Fibroblast of lung (primary cell): ENCODE data around the gene MCFD2. TPM values are rescaled to one million over a fixed set of nuclear protein-coding genes. Genes with fewer than 3 reads are reported as not detected.

Source experiments
- DNase-seq, 2 donors: peaks; one replicate each; pipeline versions ENCODE4 v3.0.0 to v3.0.0-alpha.2; 2010; ENCODE audit warnings: low read depth in 2 of 2
- H2AFZ ChIP-seq: 2 replicates; pipeline ENCODE4 v1.5.1; 2012; ENCODE audit warnings: low read length, control low read depth, inconsistent platforms
- H3K27ac ChIP-seq: 2 replicates; pipeline ENCODE4 v1.5.1; 2011; ENCODE audit warnings: low read length, control low read depth; ENCODE audit not compliant: insufficient read depth
- H3K27me3 ChIP-seq: 2 replicates; pipeline ENCODE4 v1.5.1; 2011; ENCODE audit warnings: mild to moderate bottlenecking, low read length; ENCODE audit not compliant: control insufficient read depth, insufficient read depth
- H3K36me3 ChIP-seq: 2 replicates; pipeline ENCODE4 v1.5.1; 2011; ENCODE audit warnings: low read length; ENCODE audit not compliant: control insufficient read depth, insufficient read depth
- H3K4me1 ChIP-seq: 2 replicates; pipeline ENCODE4 v1.5.1; 2011; ENCODE audit warnings: low read length; ENCODE audit not compliant: control insufficient read depth, insufficient read depth; ENCODE audit errors: extremely low read depth
- H3K4me2 ChIP-seq: 2 replicates; pipeline ENCODE4 v1.5.1; 2011; ENCODE audit warnings: low read length, control low read depth; ENCODE audit not compliant: insufficient read depth; ENCODE audit errors: extremely low read depth
- H3K4me3 ChIP-seq, 4 experiments: fragments of 200-600 bp in 1 of 4; sonication (generic) in 1 of 4; replicated peaks in 1 of 4; 2 replicates each; pipeline ENCODE4 v1.5.1; 2011 to 2016; ENCODE audit warnings: low read length in 4 of 4, low read depth in 3 of 4, mild to moderate bottlenecking in 3 of 4, control low read depth in 2 of 4, inconsistent platforms in 1 of 4, mixed read lengths in 1 of 4; ENCODE audit not compliant: insufficient read depth in 1 of 4; ENCODE audit errors: control extremely low read depth in 1 of 4
- H3K79me2 ChIP-seq: 2 replicates; pipeline ENCODE4 v1.5.1; 2012; ENCODE audit warnings: mild to moderate bottlenecking, low read length, inconsistent platforms; ENCODE audit not compliant: control insufficient read depth, insufficient read depth
- H3K9ac ChIP-seq: 2 replicates; pipeline ENCODE4 v1.5.1; 2011; ENCODE audit warnings: mild to moderate bottlenecking, low read length, control low read depth; ENCODE audit not compliant: insufficient read depth
- H3K9me3 ChIP-seq: 2 replicates; pipeline ENCODE4 v1.5.1; 2012; ENCODE audit warnings: low read depth, low read length; ENCODE audit not compliant: control insufficient read depth, insufficient read depth
- H4K20me1 ChIP-seq: 2 replicates; pipeline ENCODE4 v1.5.1; 2011; ENCODE audit warnings: low read length; ENCODE audit not compliant: control insufficient read depth, insufficient read depth; ENCODE audit errors: extremely low read depth
- CTCF ChIP-seq, 2 donors: IDR thresholded peaks in 1 of 2; conservative IDR thresholded peaks in 1 of 2; 1 replicate in 1 of 2; 2 replicates in 1 of 2; pipeline ENCODE4 v1.5.1; 2011 to 2012; ENCODE audit warnings: low read length in 2 of 2, control low read depth in 1 of 2, inconsistent platforms in 1 of 2, low read depth in 1 of 2, mild to moderate bottlenecking in 1 of 2
- EZH2 ChIP-seq: IDR thresholded peaks from 2 replicates; pipeline ENCODE4 v1.5.1; 2012; ENCODE audit warnings: low read length, control low read depth, mild to moderate bottlenecking; ENCODE audit errors: missing control alignments
- polyA plus RNA-seq, 2 donors: library from polyadenylated mRNA; depleted of rRNA in 1 of 2; stranded (reverse) in 1 of 2; unstranded in 1 of 2; fragments of >200 nt; gene quantifications; 2 replicates each; pipeline ENCODE4 v1.2.1, GENCODE V29; 2011 to 2012; ENCODE audit warnings: missing spikeins in 1 of 2
- total RNA-seq: library from RNA; depleted of rRNA; stranded (reverse); fragments of >200 nt; gene quantifications from 2 replicates; pipeline ENCODE4 v1.2.1, GENCODE V29; 2014

The MCFD2 gene
- total and polyA plus RNA-seq, 2 donors (not counting 1 experiment from before 2014, with no cell fraction given): 151 to 328 TPM

DNA sequence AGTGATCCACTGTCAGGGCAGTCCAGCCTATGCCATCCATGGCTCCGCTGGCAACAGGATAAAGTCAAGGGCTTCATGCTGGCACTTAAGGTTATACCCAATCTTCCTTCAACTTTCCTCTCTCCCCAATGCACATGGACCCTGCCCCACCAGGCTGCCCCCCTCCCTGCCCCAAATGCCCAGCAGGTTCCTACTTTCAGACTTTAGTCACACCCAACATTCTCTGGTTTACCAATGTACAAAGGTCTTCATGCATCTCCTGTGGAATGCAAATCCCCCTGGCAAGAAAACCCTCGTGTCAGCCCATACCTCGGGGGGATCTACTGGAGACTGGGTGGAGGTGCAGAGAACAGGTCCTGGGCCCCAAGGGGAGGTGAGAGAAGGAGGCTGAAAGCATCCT lies 59.3 kb downstream of the MCFD2 start:
- H3K9ac ChIP-seq: no peak overlapping the region
- H2AFZ ChIP-seq: no peak overlapping the region
- peak overlapping the region; percentile 84 for H3K27ac ChIP-seq
- no peaks in the 10 kb centered on the region for H3K9me3 ChIP-seq
- no peaks in the 10 kb centered on the region for H4K20me1 ChIP-seq
- H3K79me2 ChIP-seq: no peaks in the 10 kb centered on the region
- no peak overlapping the region for H3K4me2 ChIP-seq
- peaks cover 42% of the 10 kb centered on the region for H3K4me1 ChIP-seq
- TF ChIP-seq CTCF (conservative IDR thresholded peaks at IDR 0.05 in 1 of 2, IDR thresholded peaks at IDR 0.05 in 1 of 2; ENCODE audit: low read depth in 1 of 2, low read length in 2 of 2): no peak
- TF ChIP-seq EZH2: no peak
- no peak overlapping the region for H3K4me3 ChIP-seq
- no peaks in the 10 kb centered on the region for H3K36me3 ChIP-seq
- no peaks in the 10 kb centered on the region for H3K27me3 ChIP-seq
- no peak for DNase-seq

- H3K79me2 ChIP-seq: no peaks in the 10 kb centered on the region
- H3K4me1 ChIP-seq: peaks cover 45% of the 10 kb centered on the region
- H3K9ac ChIP-seq: no peak overlapping the region
These were observed 59.8 kb downstream of the MCFD2 start for GRCh38 chr2:46855805-46856204.

GRCh38 chr2:46854260-46854659 lies 61.3 kb downstream of the MCFD2 start:
- Histone ChIP-seq H3K4me2 (no peak overlapping the region), H3K9me3 (no peaks in the 10 kb centered on the region), H3K27me3 (no peaks in the 10 kb centered on the region), H3K4me3 (no peak overlapping the region), H3K79me2 (no peaks in the 10 kb centered on the region), H3K27ac (peak overlapping the region; percentile 70), H3K4me1 (peaks cover 54% of the 10 kb centered on the region), H3K9ac (no peak overlapping the region), H2AFZ (no peak overlapping the region), H4K20me1 (no peaks in the 10 kb centered on the region), H3K36me3 (no peaks in the 10 kb centered on the region)
- TF ChIP-seq EZH2: no peak
- no peak for TF ChIP-seq CTCF (conservative IDR thresholded peaks at IDR 0.05 in 1 of 2, IDR thresholded peaks at IDR 0.05 in 1 of 2; ENCODE audit: low read depth in 1 of 2, low read length in 2 of 2)
- no peak for DNase-seq

More at GRCh38 chr2:46855805-46856204, 59.8 kb downstream of the MCFD2 start:
- Histone ChIP-seq H3K27me3 (no peaks in the 10 kb centered on the region), H3K9me3 (no peaks in the 10 kb centered on the region), H3K27ac (peak overlapping the region; percentile 84), H3K36me3 (no peaks in the 10 kb centered on the region), H3K4me2 (peak overlapping the region; percentile 8), H3K4me3 (no peak overlapping the region), H2AFZ (no peak overlapping the region), H4K20me1 (no peaks in the 10 kb centered on the region)
- no peak for DNase-seq
- TF ChIP-seq EZH2: no peak
- TF ChIP-seq CTCF (conservative IDR thresholded peaks at IDR 0.05 in 1 of 2, IDR thresholded peaks at IDR 0.05 in 1 of 2; ENCODE audit: low read depth in 1 of 2, low read length in 2 of 2): no peak
